ENCODE results near the gene KLHL6. TPM values are rescaled to one million over a fixed set of nuclear protein-coding genes. Genes with fewer than 3 reads are reported as not detected.
"Not testable (repeated sequence)": the region's sequence is repeated elsewhere in the genome, so short reads cannot be mapped to it uniquely, and the experiment has no call there.

The KLHL6 gene
- total RNA-seq, 1 experiment from 2014 or later, result 0.11 TPM

- TF ChIP-seq ATF2 (CRISPR knock-in tag; IDR thresholded peaks at IDR 0.05; ENCODE audit: borderline replicate concordance, low read depth) (no peak), RELA (CRISPR knock-in tag; IDR thresholded peaks at IDR 0.05; ENCODE audit: borderline replicate concordance) (no peak), PRDM15 (CRISPR knock-in tag; IDR thresholded peaks at IDR 0.05) (no peak), ZBTB21 (CRISPR knock-in tag; IDR thresholded peaks at IDR 0.05; ENCODE audit: borderline replicate concordance) (no peak), SMAD4 (CRISPR knock-in tag; IDR thresholded peaks at IDR 0.05) (no peak), EMX1 (CRISPR knock-in tag; IDR thresholded peaks at IDR 0.05) (no peak), ZNF219 (CRISPR knock-in tag; IDR thresholded peaks at IDR 0.05; ENCODE audit: borderline replicate concordance) (no peak), NFATC4 (CRISPR knock-in tag; IDR thresholded peaks at IDR 0.05) (no peak), ZNF425 (CRISPR knock-in tag; conservative IDR thresholded peaks at IDR 0.05) (no peak)
Observed at GRCh38 chr3:183442994-183443393, 112.5 kb downstream of the KLHL6 start (continued).

GRCh38 chr3:183440521-183440920 lies 115.0 kb downstream of the KLHL6 start:
- Mint-ChIP-seq H3K9me3 (peaks cover 30% of the 10 kb centered on the region), H3K4me1 (peaks cover 21% of the 10 kb centered on the region), H3K27me3 (ENCODE audit: low read depth) (peaks cover 19% of the 10 kb centered on the region), H3K36me3 (peaks cover 23% of the 10 kb centered on the region)
- ChIA-PET POLR2A (interaction anchor here (0.7 kb wide), 1 partner anchor 227 kb away, joined by 3 read pairs; no protein-coding TSS in a partner anchor), CTCF (interaction anchor here (0.6 kb wide), 1 partner anchor 365 kb away, joined by 3 read pairs; no protein-coding TSS in a partner anchor)
- not testable (repeated sequence) for DNase-seq (ENCODE audit: low spot score); ATAC-seq; H3K27ac Mint-ChIP-seq; H3K4me3 Mint-ChIP-seq

GRCh38 chr3:183439515-183439914 lies 116.0 kb downstream of the KLHL6 start:
- DNase-seq (ENCODE audit: low spot score), result no peak
- TF ChIP-seq CDX4 (CRISPR knock-in tag; IDR thresholded peaks at IDR 0.05; ENCODE audit: borderline replicate concordance) (no peak), TP53 (CRISPR knock-in tag; IDR thresholded peaks at IDR 0.05) (no peak), ZNF219 (CRISPR knock-in tag; IDR thresholded peaks at IDR 0.05; ENCODE audit: borderline replicate concordance) (no peak), ARID4B (CRISPR knock-in tag; IDR thresholded peaks at IDR 0.05; ENCODE audit: borderline replicate concordance) (no peak), MXD4 (CRISPR knock-in tag; IDR thresholded peaks at IDR 0.05; ENCODE audit: borderline replicate concordance) (no peak), ATF6 (CRISPR knock-in tag; IDR thresholded peaks at IDR 0.05) (no peak), ZNF512 (CRISPR knock-in tag; IDR thresholded peaks at IDR 0.05; ENCODE audit: borderline replicate concordance) (no peak)

More at GRCh38 chr3:183439515-183439914, 116.0 kb downstream of the KLHL6 start:
- H3K9me3 Mint-ChIP-seq, result peaks cover 27% of the 10 kb centered on the region
- no peak overlapping the region for H3K27ac Mint-ChIP-seq
- peaks cover 31% of the 10 kb centered on the region for H3K4me1 Mint-ChIP-seq
- peaks cover 19% of the 10 kb centered on the region for H3K27me3 Mint-ChIP-seq (ENCODE audit: low read depth)
- no peak overlapping the region for H3K4me3 Mint-ChIP-seq
- no peak for ATAC-seq
- POLR2A ChIA-PET, result no interaction called here
- peaks cover 20% of the 10 kb centered on the region for H3K36me3 Mint-ChIP-seq
- CTCF ChIA-PET, result no interaction called here
